SK-N-SH treated with all-trans-retinoic acid at 6 μM for 48 hours (cell line): ENCODE data around the gene MTMR10.

Experiments
- ARNTL ChIP-seq: fragments of 450-650 bp; formaldehyde crosslinking; IDR thresholded peaks from 2 replicates; pipeline ENCODE4 v1.5.0; 2020; ENCODE audit warnings: low read depth, mild to moderate bottlenecking, moderate library complexity, borderline replicate concordance
- CREB5 ChIP-seq: fragments of 250-450 bp; sonication (Bioruptor Pico); IDR thresholded peaks from 2 replicates; pipeline ENCODE4 v1.5.1; 2020; ENCODE audit warnings: low read depth, mild to moderate bottlenecking, moderate library complexity
- PPARA ChIP-seq: fragments of 250-450 bp; sonication (Bioruptor Pico); IDR thresholded peaks from 2 replicates; pipeline ENCODE4 v1.5.0; 2020; ENCODE audit warnings: mild to moderate bottlenecking, borderline replicate concordance
- SNAI2 ChIP-seq: fragments of 250-450 bp; sonication (Bioruptor Pico); IDR thresholded peaks from 2 replicates; pipeline ENCODE4 v1.5.0; 2020; ENCODE audit warnings: mild to moderate bottlenecking, moderate library complexity
- TSHZ2 ChIP-seq: fragments of 250-450 bp; sonication (Bioruptor Pico); IDR thresholded peaks from 2 replicates; pipeline ENCODE4 v1.5.0; 2020; ENCODE audit warnings: mild to moderate bottlenecking, moderate library complexity
- ZC3H10 ChIP-seq: fragments of 250-450 bp; sonication (Bioruptor Pico); IDR thresholded peaks from 2 replicates; pipeline ENCODE4 v1.5.1; 2021; ENCODE audit warnings: mild to moderate bottlenecking, moderate library complexity
- ZNF70 ChIP-seq: fragments of 450-650 bp; formaldehyde crosslinking; IDR thresholded peaks from 2 replicates; pipeline ENCODE4 v1.5.0; 2020; ENCODE audit warnings: mild to moderate bottlenecking, moderate library complexity
- TF ChIP-seq, protein P1 (sequence below): fragments of 250-450 bp; sonication (Bioruptor Pico); IDR thresholded peaks from 2 replicates; pipeline ENCODE4 v1.8.0; 2020; ENCODE audit warnings: mild to moderate bottlenecking, moderate library complexity, borderline replicate concordance

DNA sequence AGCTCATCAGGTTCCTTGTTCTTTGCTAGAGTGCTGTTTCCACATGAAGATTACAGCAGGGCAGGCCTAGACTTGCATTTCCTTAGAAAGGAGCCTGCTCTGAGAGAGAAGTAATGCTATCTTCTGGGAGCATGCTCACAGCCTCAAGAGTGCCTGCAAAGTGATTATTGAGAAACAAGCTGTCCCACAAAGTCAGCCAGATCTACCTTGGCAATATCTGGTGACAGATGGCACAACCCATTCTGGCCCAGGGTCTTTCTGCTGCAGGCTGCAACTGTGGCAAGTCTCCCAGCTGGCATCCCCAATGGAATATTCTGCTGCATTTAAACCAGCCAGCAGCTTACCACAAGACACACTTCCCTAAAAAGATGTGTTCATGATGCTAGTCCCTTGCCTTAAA is 29.3 kb downstream of the MTMR10 start:
- no peak for TF ChIP-seq ARNTL (CRISPR knock-in tag)
- TF ChIP-seq, protein P1, sequence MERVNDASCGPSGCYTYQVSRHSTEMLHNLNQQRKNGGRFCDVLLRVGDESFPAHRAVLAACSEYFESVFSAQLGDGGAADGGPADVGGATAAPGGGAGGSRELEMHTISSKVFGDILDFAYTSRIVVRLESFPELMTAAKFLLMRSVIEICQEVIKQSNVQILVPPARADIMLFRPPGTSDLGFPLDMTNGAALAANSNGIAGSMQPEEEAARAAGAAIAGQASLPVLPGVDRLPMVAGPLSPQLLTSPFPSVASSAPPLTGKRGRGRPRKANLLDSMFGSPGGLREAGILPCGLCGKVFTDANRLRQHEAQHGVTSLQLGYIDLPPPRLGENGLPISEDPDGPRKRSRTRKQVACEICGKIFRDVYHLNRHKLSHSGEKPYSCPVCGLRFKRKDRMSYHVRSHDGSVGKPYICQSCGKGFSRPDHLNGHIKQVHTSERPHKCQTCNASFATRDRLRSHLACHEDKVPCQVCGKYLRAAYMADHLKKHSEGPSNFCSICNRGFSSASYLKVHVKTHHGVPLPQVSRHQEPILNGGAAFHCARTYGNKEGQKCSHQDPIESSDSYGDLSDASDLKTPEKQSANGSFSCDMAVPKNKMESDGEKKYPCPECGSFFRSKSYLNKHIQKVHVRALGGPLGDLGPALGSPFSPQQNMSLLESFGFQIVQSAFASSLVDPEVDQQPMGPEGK (CRISPR knock-in tag) = no peak
- no peak for TF ChIP-seq ZC3H10 (CRISPR knock-in tag)
- no peak for TF ChIP-seq TSHZ2 (CRISPR knock-in tag)
- no peak for TF ChIP-seq ZNF70 (CRISPR knock-in tag)
- no peak for TF ChIP-seq CREB5 (CRISPR knock-in tag)
- no peak for TF ChIP-seq SNAI2 (CRISPR knock-in tag)
- TF ChIP-seq PPARA (CRISPR knock-in tag) = no peak
